Right lobe of liver (tissue), 4 donors: Measurements from ENCODE around the gene RBP2.

ENCODE experiments used
- CTCF ChIP-seq, 4 donors: fragments of 200-600 bp in 3 of 4; fragments of 450-650 bp in 1 of 4; IDR thresholded peaks; one replicate each; pipeline versions ENCODE4 v1.5.1 to v1.8.0; 2016 to 2022; ENCODE audit warnings: antibody characterized with exemption in 4 of 4, mild to moderate bottlenecking in 2 of 4
- POLR2A ChIP-seq: fragments of 450-650 bp; IDR thresholded peaks from one replicate; pipeline ENCODE4 v1.6.1; 2017; ENCODE audit warnings: antibody characterized with exemption, mild to moderate bottlenecking
- donor health status: DM: no; HTN: no; CAD: no.
- donor health status: DM: no; HTN: no; CAD: no.
- donor health status: DM: no; HTN: yes; CAD: no.

GRCh38 chr3:139448104-139448503 is 28.2 kb downstream of the RBP2 start:
- TF ChIP-seq CTCF (IDR thresholded peaks at IDR 0.05) (no peak), POLR2A (no peak)
